ENCODE results near the gene AATF.

Gene AATF

DNA sequence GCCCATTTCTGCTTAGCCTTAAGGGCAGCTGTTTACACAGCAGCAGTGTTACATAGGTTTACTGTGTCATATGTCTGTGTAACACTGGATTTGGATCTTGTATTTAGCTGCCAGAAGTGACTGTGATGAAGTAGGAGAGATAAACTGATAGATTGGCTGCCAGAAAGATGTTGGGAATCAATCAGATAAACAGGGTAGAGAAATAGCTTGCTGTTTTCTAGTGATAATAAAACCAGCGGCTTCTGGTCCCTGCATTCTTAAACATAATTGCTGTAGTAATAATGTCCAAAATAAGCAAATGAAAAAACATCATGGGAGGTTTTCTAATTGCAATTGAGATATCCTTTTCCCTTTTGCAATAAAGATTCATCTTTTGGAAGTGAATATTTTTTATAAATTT is 68.7 kb downstream of the AATF start:
- TF ChIP-seq GATA2 (IDR thresholded peaks at IDR 0.05; ENCODE audit: low read depth, low read length) (peak; percentile 74), GATA3 (IDR thresholded peaks at IDR 0.05; ENCODE audit: low read depth, low read length) (peak; percentile 72; the same call in 1 of the 2 replicates)

GRCh38 chr17:37019117-37019740 is 70.5 kb downstream of the AATF start:
- TF ChIP-seq GATA2 (IDR thresholded peaks at IDR 0.05; ENCODE audit: low read depth, low read length) (no peak), GATA3 (IDR thresholded peaks at IDR 0.05; ENCODE audit: low read depth, low read length) (no peak)

DNA sequence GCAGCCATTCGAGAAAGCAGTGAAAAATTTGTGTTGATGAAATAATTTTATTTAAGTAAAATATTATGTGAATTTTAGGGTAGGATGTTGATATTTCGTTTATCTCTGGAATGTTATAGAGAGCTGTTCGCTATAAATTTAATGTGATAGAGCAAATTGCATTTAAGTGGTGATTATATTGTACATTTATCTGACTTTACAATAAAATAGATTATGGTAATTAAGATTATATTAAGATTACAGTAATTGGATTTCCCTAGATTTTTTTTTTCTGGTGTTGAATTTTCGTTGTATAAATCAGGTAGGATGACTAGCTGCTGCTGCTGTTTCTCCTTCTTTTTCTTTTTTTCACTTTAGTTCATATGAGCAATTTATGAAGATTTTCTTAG is 71.0 kb downstream of the AATF start:
- TF ChIP-seq GATA3 (IDR thresholded peaks at IDR 0.05; ENCODE audit: low read depth, low read length) (no peak), GATA2 (IDR thresholded peaks at IDR 0.05; ENCODE audit: low read depth, low read length) (no peak)

DNA sequence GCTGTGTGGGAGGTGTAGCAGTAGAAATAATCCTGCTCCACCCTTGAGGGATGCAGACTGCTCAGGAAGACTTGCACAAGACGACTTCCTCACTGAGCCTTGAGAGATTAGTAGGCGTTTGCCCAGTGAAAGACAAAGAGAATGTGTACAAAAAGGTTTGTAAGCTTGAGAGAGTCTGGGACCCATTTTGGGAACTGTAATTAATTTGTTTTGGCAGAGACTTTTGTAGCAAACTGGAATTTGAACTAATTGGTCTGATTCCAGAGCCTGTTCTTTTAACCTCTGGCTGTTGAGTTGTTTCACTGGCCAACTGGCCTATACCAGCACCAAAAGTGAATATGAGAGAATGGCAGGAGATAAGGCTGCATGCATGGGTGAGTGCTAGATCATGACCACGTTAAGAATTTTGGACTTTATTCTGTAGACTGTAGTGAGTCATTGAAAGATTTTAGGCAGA is 75.5 kb downstream of the AATF start:
- TF ChIP-seq GATA2 (IDR thresholded peaks at IDR 0.05; ENCODE audit: low read depth, low read length), result peak; percentile 44
- TF ChIP-seq GATA3 (IDR thresholded peaks at IDR 0.05; ENCODE audit: low read depth, low read length), result no peak

- TF ChIP-seq GATA3 (IDR thresholded peaks at IDR 0.05; ENCODE audit: low read depth, low read length), result no peak
- no peak for TF ChIP-seq GATA2 (IDR thresholded peaks at IDR 0.05; ENCODE audit: low read depth, low read length)
These were observed 76.5 kb downstream of the AATF start for GRCh38 chr17:37025238-37025637.

DNA sequence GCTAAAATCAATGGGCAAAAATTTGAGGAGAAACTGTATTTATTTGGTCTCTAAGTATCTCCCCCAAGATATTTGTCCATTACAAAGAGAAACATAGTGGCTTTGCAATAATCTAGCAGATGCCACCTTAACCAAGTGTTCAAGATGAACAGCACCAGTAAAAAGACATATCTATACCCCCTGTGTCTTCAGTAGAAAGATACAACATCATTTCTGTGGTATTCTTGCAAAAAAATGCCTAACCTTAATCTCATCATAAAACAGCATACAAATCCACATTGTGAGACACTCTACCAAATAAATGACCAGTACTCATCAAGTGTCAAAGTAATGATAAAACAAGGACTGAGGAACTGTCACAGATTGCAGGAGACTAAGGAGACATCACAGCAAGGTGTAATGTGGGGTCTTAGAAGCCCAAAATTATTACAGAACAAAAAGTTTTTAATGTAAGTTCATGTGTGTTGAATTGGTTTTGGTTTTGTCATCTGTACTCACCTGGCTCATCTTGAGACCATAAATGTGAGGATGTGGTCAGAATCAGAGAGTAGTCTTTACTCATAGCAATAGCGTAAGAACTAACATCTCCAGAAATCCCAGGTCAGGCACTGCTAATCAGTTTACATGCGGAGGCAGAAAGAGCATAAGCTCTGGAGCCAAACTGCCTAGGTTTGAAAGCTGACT is 77.2 kb downstream of the AATF start:
- TF ChIP-seq GATA3 (IDR thresholded peaks at IDR 0.05; ENCODE audit: low read depth, low read length) (no peak), GATA2 (IDR thresholded peaks at IDR 0.05; ENCODE audit: low read depth, low read length) (no peak)

DNA sequence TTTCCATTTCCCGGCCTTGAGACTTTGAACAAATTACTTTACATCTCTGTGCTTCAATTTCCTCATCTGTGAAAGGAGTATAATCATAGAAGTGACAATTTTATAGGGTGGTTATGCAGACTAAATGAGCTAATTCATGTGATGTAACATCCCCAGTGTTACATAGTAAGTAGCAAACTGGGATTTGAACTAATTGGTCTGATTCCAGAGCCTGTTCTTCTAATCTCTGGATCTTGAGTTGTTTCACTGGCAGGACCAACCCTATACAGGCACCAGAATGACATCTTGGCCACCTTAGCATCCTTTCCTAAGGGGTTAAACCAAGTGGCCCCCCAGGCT is 77.7 kb downstream of the AATF start:
- 0 out of 2 replicates have a peak, but pooled peaks have one; percentile 9 for TF ChIP-seq GATA2 (IDR thresholded peaks at IDR 0.05; ENCODE audit: low read depth, low read length)
- TF ChIP-seq GATA3 (IDR thresholded peaks at IDR 0.05; ENCODE audit: low read depth, low read length), result no peak

- TF ChIP-seq GATA2 (IDR thresholded peaks at IDR 0.05; ENCODE audit: low read depth, low read length) (no peak), GATA3 (IDR thresholded peaks at IDR 0.05; ENCODE audit: low read depth, low read length) (no peak)
These were observed 79.3 kb downstream of the AATF start for GRCh38 chr17:37028040-37028439.

- TF ChIP-seq GATA2 (IDR thresholded peaks at IDR 0.05; ENCODE audit: low read depth, low read length) (no peak), GATA3 (IDR thresholded peaks at IDR 0.05; ENCODE audit: low read depth, low read length) (no peak)
These were observed 82.8 kb downstream of the AATF start for GRCh38 chr17:37031493-37032083.

DNA sequence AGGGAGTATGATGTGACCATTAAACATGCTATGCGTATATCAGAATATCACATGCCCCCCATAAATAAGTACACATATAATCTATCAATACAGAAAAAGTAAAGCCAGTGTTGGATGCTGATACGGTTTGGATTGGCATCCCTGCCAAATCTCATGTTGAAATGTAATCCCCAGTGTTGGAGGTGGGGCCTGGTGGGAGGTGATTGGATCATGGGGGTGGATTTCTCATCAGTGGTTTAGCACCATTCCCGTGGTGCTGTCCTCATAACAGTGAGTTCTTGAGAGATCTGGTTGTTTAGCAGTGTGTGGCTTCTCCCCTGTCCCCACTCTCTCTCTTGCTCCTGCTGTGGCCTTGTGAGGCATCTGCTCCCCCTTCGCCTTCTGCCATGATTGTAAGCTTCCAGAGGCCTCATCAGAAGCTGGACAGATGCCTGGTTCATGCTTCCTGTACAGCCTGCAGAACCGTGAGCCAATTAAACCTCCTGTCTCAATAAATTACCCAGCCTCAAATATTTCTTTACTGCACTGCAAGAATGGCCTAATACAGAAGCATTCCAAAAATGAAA is 88.9 kb downstream of the AATF start:
- TF ChIP-seq GATA2 (IDR thresholded peaks at IDR 0.05; ENCODE audit: low read depth, low read length) (no peak), GATA3 (IDR thresholded peaks at IDR 0.05; ENCODE audit: low read depth, low read length) (no peak)

GRCh38 chr17:37039269-37039668 is 90.5 kb downstream of the AATF start:
- no peak for TF ChIP-seq GATA2 (IDR thresholded peaks at IDR 0.05; ENCODE audit: low read depth, low read length)
- no peak for TF ChIP-seq GATA3 (IDR thresholded peaks at IDR 0.05; ENCODE audit: low read depth, low read length)

GRCh38 chr17:37041932-37042331 is 93.2 kb downstream of the AATF start:
- TF ChIP-seq GATA3 (IDR thresholded peaks at IDR 0.05; ENCODE audit: low read depth, low read length), result no peak
- TF ChIP-seq GATA2 (IDR thresholded peaks at IDR 0.05; ENCODE audit: low read depth, low read length), result no peak

DNA sequence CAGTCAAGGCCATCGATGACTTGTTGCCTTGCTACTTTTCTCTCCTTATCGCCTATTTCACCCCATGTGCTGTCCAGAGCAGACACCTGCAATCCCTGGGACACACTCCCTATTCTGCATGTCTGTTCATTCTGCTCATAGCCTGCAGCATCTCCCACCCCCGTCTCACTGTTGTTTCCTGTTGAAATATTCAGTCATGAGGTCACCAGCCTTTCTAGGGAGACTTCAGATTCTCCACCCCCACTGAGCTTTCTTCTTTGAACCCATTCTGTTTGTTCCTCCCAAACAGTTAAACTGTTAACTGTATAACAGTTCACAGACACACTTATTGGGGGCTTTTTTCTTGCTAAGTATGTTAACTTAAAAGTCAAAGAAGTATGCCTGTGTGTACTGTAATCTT is 94.4 kb downstream of the AATF start:
- no peak for TF ChIP-seq GATA3 (IDR thresholded peaks at IDR 0.05; ENCODE audit: low read depth, low read length)
- TF ChIP-seq GATA2 (IDR thresholded peaks at IDR 0.05; ENCODE audit: low read depth, low read length), result no peak

DNA sequence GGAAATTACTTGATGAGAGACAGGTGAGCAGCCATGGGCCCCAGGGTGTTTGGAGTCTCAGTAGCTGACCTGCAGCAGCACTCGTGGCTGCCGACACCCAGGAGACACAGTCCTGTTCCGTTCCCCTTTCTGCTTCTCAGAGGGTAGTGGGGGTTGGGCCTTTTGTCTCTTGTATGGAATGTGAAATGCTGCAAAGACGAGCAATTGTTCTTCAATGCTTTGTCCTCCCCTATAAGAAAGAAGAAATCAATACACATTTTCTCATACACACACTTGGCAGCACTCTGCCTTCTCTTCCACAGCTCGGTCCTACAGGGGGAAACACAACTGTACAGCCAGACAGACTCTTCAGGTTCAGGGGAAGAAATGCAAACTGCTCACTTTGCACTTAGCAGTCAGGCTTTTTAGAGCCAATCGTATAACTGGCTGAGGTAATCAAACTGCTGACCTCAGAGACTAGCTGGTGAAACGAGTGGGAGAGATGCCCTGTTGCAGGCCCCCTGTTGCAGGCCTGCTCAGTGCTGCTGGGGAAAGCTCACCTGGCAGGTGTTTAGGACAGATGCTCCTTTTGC is 96.7 kb downstream of the AATF start:
- no peak for TF ChIP-seq GATA2 (IDR thresholded peaks at IDR 0.05; ENCODE audit: low read depth, low read length)
- TF ChIP-seq GATA3 (IDR thresholded peaks at IDR 0.05; ENCODE audit: low read depth, low read length), result no peak

Measured in SH-SY5Y (cell line).